Measurements from ENCODE around the gene GRIN2B.

Gene GRIN2B

DNA sequence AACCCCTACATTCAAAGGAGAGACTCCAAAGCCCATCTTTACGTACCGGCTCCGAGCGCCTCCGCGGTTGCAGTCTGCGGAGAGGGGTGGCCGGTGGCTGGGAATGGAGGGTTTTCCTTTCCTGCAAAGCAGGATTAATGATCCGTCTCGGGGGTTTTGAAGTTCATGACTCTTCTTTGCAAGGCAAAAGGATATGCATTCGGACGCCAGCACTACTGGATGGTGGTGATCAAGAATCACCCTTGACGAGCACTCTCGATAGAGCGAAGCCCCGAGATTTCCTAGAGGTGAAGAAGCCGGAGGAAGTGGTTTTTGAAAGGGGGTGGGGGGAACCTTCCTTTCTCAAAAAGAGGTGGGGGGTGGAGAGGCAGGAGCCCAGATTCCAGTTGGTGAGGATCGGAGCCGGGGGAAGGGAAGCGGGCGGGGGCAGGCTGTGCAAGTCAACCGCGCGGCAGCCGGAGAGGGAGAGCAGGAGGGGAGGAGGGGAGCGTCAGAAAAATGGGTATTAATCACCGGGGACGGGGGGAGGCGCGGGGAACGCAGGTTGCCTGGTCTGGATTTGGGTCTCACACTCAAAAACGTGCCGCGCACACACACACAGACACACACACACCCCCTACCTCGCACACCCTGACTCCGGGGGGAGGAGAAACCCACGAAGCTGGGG lies at the start of gene GRIN2B:
Gene GRIN2B, minus strand, starts transcription at position 307 of the 667 bp plus-strand sequence. CDS start 115,394 bp downstream, outside the sequence.
- Histone ChIP-seq H3K4me1 (ENCODE audit: insufficient read depth, low read length) (peaks cover 3% of the 10 kb centered on the region; the same call in 1 of the 2 replicates), H3K9me3 (ENCODE audit: insufficient read depth, low read depth, low read length) (no peaks in the 10 kb centered on the region), H3K27me3 (ENCODE audit: insufficient read depth, low read length) (peaks cover 64% of the 10 kb centered on the region), H3K9ac (ENCODE audit: low read depth, low read length) (peak within 1 kb of the TSS; percentile 19; the same call in 1 of the 2 replicates), H3K36me3 (ENCODE audit: insufficient read depth, low read depth, low read length) (no peaks in the 10 kb centered on the region), H3K4me3 (ENCODE audit: low read length) (peak within 1 kb of the TSS; percentile 81), H3K27ac (ENCODE audit: low read length) (no peak within 1 kb of the TSS)

- Histone ChIP-seq H3K27ac (ENCODE audit: low read length) (no peak overlapping the region), H3K27me3 (ENCODE audit: insufficient read depth, low read length) (no peaks in the 10 kb centered on the region), H3K9me3 (ENCODE audit: insufficient read depth, low read depth, low read length) (no peaks in the 10 kb centered on the region), H3K4me1 (ENCODE audit: insufficient read depth, low read length) (no peaks in the 10 kb centered on the region), H3K4me3 (ENCODE audit: low read length) (no peak overlapping the region), H3K36me3 (ENCODE audit: insufficient read depth, low read depth, low read length) (no peaks in the 10 kb centered on the region), H3K9ac (ENCODE audit: low read depth, low read length) (no peak overlapping the region)
Measured at GRCh38 chr12:14026537-14026936, 45.1 kb upstream of the GRIN2B start.

GRCh38 chr12:14024591-14024990 lies 43.2 kb upstream of the GRIN2B start:
- H3K4me1 ChIP-seq (ENCODE audit: insufficient read depth, low read length), result no peaks in the 10 kb centered on the region
- no peaks in the 10 kb centered on the region for H3K27me3 ChIP-seq (ENCODE audit: insufficient read depth, low read length)
- H3K9me3 ChIP-seq (ENCODE audit: insufficient read depth, low read depth, low read length), result no peaks in the 10 kb centered on the region
- no peaks in the 10 kb centered on the region for H3K36me3 ChIP-seq (ENCODE audit: insufficient read depth, low read depth, low read length)
- no peak overlapping the region for H3K27ac ChIP-seq (ENCODE audit: low read length)
- no peak overlapping the region for H3K4me3 ChIP-seq (ENCODE audit: low read length)
- no peak overlapping the region for H3K9ac ChIP-seq (ENCODE audit: low read depth, low read length)

DNA sequence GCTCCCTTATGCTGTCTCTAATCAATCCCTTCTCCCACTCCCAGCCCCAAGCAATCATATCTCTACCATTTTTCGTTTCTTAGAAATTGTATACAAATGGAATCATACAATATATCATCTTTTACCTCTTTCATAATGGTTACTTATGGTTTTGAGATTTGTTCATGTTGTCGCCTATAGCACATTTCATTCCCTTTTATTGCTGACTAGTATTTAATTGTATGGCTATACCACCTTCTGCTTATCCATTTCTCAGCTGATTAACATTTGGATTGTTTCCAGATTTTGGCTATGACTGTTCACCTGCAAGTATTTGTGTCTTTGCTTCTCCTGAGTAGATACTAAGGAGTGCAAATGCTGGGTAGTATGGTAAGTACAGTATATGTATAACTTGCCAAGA lies 36.7 kb upstream of the GRIN2B start:
- no peaks in the 10 kb centered on the region for H3K27me3 ChIP-seq (ENCODE audit: insufficient read depth, low read length)

GRCh38 chr12:14010989-14011388 lies 29.6 kb upstream of the GRIN2B start:
- no peak overlapping the region for H3K27ac ChIP-seq (ENCODE audit: low read length)
- peaks cover 7% of the 10 kb centered on the region for H3K9me3 ChIP-seq (ENCODE audit: insufficient read depth, low read depth, low read length)
- H3K9ac ChIP-seq (ENCODE audit: low read depth, low read length), result no peak overlapping the region
- no peaks in the 10 kb centered on the region for H3K4me1 ChIP-seq (ENCODE audit: insufficient read depth, low read length)
- no peak overlapping the region for H3K4me3 ChIP-seq (ENCODE audit: low read length)
- H3K36me3 ChIP-seq (ENCODE audit: insufficient read depth, low read depth, low read length), result no peaks in the 10 kb centered on the region
- no peaks in the 10 kb centered on the region for H3K27me3 ChIP-seq (ENCODE audit: insufficient read depth, low read length)

More for the DNA sequence above, 36.7 kb upstream of the GRIN2B start:
- Histone ChIP-seq H3K27ac (ENCODE audit: low read length) (no peak overlapping the region), H3K4me3 (ENCODE audit: low read length) (no peak overlapping the region), H3K4me1 (ENCODE audit: insufficient read depth, low read length) (no peaks in the 10 kb centered on the region), H3K9me3 (ENCODE audit: insufficient read depth, low read depth, low read length) (peaks cover 1% of the 10 kb centered on the region), H3K9ac (ENCODE audit: low read depth, low read length) (no peak overlapping the region), H3K36me3 (ENCODE audit: insufficient read depth, low read depth, low read length) (no peaks in the 10 kb centered on the region)

GRCh38 chr12:14007639-14008038 lies 26.2 kb upstream of the GRIN2B start:
- Histone ChIP-seq H3K4me1 (ENCODE audit: insufficient read depth, low read length) (no peaks in the 10 kb centered on the region), H3K4me3 (ENCODE audit: low read length) (no peak overlapping the region), H3K27me3 (ENCODE audit: insufficient read depth, low read length) (no peaks in the 10 kb centered on the region), H3K9ac (ENCODE audit: low read depth, low read length) (no peak overlapping the region), H3K27ac (ENCODE audit: low read length) (no peak overlapping the region), H3K36me3 (ENCODE audit: insufficient read depth, low read depth, low read length) (no peaks in the 10 kb centered on the region), H3K9me3 (ENCODE audit: insufficient read depth, low read depth, low read length) (peaks cover 1% of the 10 kb centered on the region; the same call in 1 of the 2 replicates)

GRCh38 chr12:13992585-13992984 lies 11.2 kb upstream of the GRIN2B start:
- Histone ChIP-seq H3K4me1 (ENCODE audit: insufficient read depth, low read length) (no peaks in the 10 kb centered on the region), H3K36me3 (ENCODE audit: insufficient read depth, low read depth, low read length) (no peaks in the 10 kb centered on the region), H3K9me3 (ENCODE audit: insufficient read depth, low read depth, low read length) (no peaks in the 10 kb centered on the region), H3K4me3 (ENCODE audit: low read length) (no peak overlapping the region), H3K9ac (ENCODE audit: low read depth, low read length) (no peak overlapping the region), H3K27me3 (ENCODE audit: insufficient read depth, low read length) (no peaks in the 10 kb centered on the region), H3K27ac (ENCODE audit: low read length) (no peak overlapping the region)

DNA sequence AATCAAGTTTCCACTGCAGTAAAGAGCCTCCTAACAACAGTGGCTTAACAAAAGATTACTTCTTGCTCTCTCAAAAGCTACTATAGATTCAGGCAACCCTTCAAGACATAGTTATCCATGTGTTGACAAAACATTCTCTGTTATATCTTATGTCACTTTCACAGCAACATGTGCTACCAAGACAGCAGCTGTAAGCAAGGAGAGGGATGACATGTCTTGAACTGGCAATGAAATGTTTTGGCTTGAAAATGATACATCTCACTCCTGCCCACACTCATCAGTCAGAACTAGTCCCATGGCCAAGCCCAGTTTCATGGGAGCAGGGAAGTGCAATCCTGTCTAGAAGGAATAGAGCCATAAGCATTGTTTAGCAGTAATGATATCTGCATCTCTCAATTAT lies 10.7 kb upstream of the GRIN2B start:
- no peak overlapping the region for H3K9ac ChIP-seq (ENCODE audit: low read depth, low read length)
- H3K27ac ChIP-seq (ENCODE audit: low read length), result no peak overlapping the region
- no peaks in the 10 kb centered on the region for H3K36me3 ChIP-seq (ENCODE audit: insufficient read depth, low read depth, low read length)
- H3K9me3 ChIP-seq (ENCODE audit: insufficient read depth, low read depth, low read length), result no peaks in the 10 kb centered on the region
- no peak overlapping the region for H3K4me3 ChIP-seq (ENCODE audit: low read length)
- H3K27me3 ChIP-seq (ENCODE audit: insufficient read depth, low read length), result no peaks in the 10 kb centered on the region
- no peaks in the 10 kb centered on the region for H3K4me1 ChIP-seq (ENCODE audit: insufficient read depth, low read length)

GRCh38 chr12:13986031-13986430 lies 4.6 kb upstream of the GRIN2B start:
- Histone ChIP-seq H3K4me3 (ENCODE audit: low read length) (no peak overlapping the region), H3K27ac (ENCODE audit: low read length) (no peak overlapping the region), H3K27me3 (ENCODE audit: insufficient read depth, low read length) (peaks cover 29% of the 10 kb centered on the region), H3K9ac (ENCODE audit: low read depth, low read length) (no peak overlapping the region), H3K36me3 (ENCODE audit: insufficient read depth, low read depth, low read length) (no peaks in the 10 kb centered on the region), H3K9me3 (ENCODE audit: insufficient read depth, low read depth, low read length) (no peaks in the 10 kb centered on the region), H3K4me1 (ENCODE audit: insufficient read depth, low read length) (no peaks in the 10 kb centered on the region; the same call in 1 of the 2 replicates)

GRCh38 chr12:13981990-13982389 lies 588 bp upstream of the GRIN2B start:
- H3K27ac ChIP-seq (ENCODE audit: low read length), result no peak overlapping the region
- H3K36me3 ChIP-seq (ENCODE audit: insufficient read depth, low read depth, low read length), result no peaks in the 10 kb centered on the region
- H3K4me3 ChIP-seq (ENCODE audit: low read length), result peak overlapping the region; percentile 81
- H3K9me3 ChIP-seq (ENCODE audit: insufficient read depth, low read depth, low read length), result no peaks in the 10 kb centered on the region
- H3K4me1 ChIP-seq (ENCODE audit: insufficient read depth, low read length), result peaks cover 3% of the 10 kb centered on the region; the same call in 1 of the 2 replicates
- H3K27me3 ChIP-seq (ENCODE audit: insufficient read depth, low read length), result peaks cover 64% of the 10 kb centered on the region
- H3K9ac ChIP-seq (ENCODE audit: low read depth, low read length), result no peak overlapping the region

DNA sequence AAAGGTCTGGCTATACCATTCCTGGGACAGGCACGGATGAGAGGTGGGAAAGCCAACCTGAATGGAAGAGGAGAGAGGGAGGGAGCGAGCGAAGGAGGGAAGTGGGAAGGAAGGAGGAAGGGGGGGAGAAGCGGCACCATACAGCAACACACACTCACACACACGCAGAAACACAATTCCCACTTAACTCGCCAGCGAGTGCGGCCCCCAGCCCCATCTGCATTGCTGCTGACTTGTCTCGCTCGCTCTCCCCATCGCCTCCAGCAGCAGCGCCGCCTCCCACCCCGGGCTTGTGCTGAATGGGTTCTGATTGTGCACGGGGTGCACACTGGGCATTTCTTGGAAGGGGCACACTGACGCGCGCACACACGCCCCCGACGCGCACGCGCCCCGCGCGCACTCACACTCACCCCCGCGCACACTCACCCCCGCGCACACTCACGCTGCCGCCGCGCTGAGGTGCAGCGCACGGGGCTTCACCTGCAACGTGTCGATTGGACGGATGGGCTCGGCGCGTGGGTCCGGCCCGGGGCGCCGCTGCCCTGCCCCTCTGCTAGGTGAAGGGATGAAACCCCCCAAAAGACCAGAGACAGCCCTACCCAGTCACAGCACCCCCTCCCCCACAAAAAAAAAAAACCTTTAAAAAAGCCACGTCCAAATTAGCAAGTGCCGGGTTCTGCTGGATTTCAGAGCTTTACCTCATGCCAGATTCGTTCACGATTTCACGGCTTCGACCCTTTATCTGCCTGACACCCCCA lies 685 bp downstream of the GRIN2B start:
- Histone ChIP-seq H3K4me1 (ENCODE audit: insufficient read depth, low read length) (peaks cover 8% of the 10 kb centered on the region), H3K27ac (ENCODE audit: low read length) (no peak overlapping the region), H3K9me3 (ENCODE audit: insufficient read depth, low read depth, low read length) (no peaks in the 10 kb centered on the region), H3K4me3 (ENCODE audit: low read length) (peak overlapping the region; percentile 81), H3K36me3 (ENCODE audit: insufficient read depth, low read depth, low read length) (no peaks in the 10 kb centered on the region), H3K27me3 (ENCODE audit: insufficient read depth, low read length) (peaks cover 64% of the 10 kb centered on the region), H3K9ac (ENCODE audit: low read depth, low read length) (peak overlapping the region; percentile 19; the same call in 1 of the 2 replicates)

All from iPS-20b (cell line).